Mesodermal cell (in vitro differentiated cells): ENCODE measurements around the gene PTPRN2. TPM values are rescaled to one million over a fixed set of nuclear protein-coding genes. Genes with fewer than 3 reads are reported as not detected.
"Not testable (repeated sequence)": the region's sequence is repeated elsewhere in the genome, so short reads cannot be mapped to it uniquely, and the experiment has no call there.

Experiments used
- H3K27ac ChIP-seq: 2 replicates; pipeline ENCODE4 v1.7.0; 2013; ENCODE audit warnings: mild to moderate bottlenecking, low read depth, low read length, moderate library complexity; ENCODE audit not compliant: severe bottlenecking
- H3K36me3 ChIP-seq: 2 replicates; pipeline ENCODE4 v1.7.1; 2013; ENCODE audit warnings: mild to moderate bottlenecking, low read length, moderate library complexity; ENCODE audit not compliant: control insufficient read depth, insufficient read depth
- H3K4me1 ChIP-seq: one replicate; pipeline ENCODE4 v1.7.1; 2013; ENCODE audit warnings: mild to moderate bottlenecking, low read length; ENCODE audit not compliant: insufficient read depth, control insufficient read depth, poor library complexity, severe bottlenecking
- H3K4me3 ChIP-seq: 2 replicates; pipeline ENCODE4 v1.7.0; 2013; ENCODE audit warnings: low read length, control low read depth, mild to moderate bottlenecking; ENCODE audit not compliant: insufficient read depth, poor library complexity, severe bottlenecking; ENCODE audit errors: extremely low read depth
- H3K9me3 ChIP-seq: 2 replicates; pipeline ENCODE4 v1.7.1; 2013; ENCODE audit warnings: mild to moderate bottlenecking, low read length, moderate library complexity; ENCODE audit not compliant: control insufficient read depth
- WGBS, 2 experiments: methylation state at CpG; one replicate each; pipeline ENCODE4 v1.1.5; 2013; ENCODE audit warnings: missing lambda C conversion rate in 2 of 2; ENCODE audit not compliant: insufficient coverage in 2 of 2; 5-methylcytosine and 5-hydroxymethylcytosine counted together
- polyA plus RNA-seq, 2 experiments: library from polyadenylated mRNA; stranded (reverse); fragments of 50-300 nt; gene quantifications; one replicate each; pipeline ENCODE4 v1.2.3, GENCODE V29; 2013

The PTPRN2 gene
- 0.11 TPM for polyA plus RNA-seq (2013, experiment 1 of 2)
- polyA plus RNA-seq (2013, experiment 2 of 2): 0.10 TPM

GRCh38 chr7:158587162-158588084 is at the start of gene PTPRN2:
TSS of gene PTPRN2 (minus strand) at chr7:158587823.
- no peak within 1 kb of the TSS for H3K4me3 ChIP-seq
- no peaks in the 10 kb centered on the region for H3K4me1 ChIP-seq
- H3K36me3 ChIP-seq: no peaks in the 10 kb centered on the region
- H3K9me3 ChIP-seq: peaks cover 57% of the 10 kb centered on the region
- WGBS, 2 experiments: 81 to 89% methylated on average over 13 to 39 of the region's 110 CpGs
- H3K27ac ChIP-seq: no peak within 1 kb of the TSS

GRCh38 chr7:158633055-158633956 is 45.7 kb upstream of the PTPRN2 start:
- peaks cover 55% of the 10 kb centered on the region for H3K36me3 ChIP-seq
- peaks cover 4% of the 10 kb centered on the region for H3K4me1 ChIP-seq
- H3K27ac ChIP-seq: no peak overlapping the region
- no peak overlapping the region for H3K4me3 ChIP-seq
- H3K9me3 ChIP-seq: no peaks in the 10 kb centered on the region
- WGBS, 2 experiments: 96 to 97% methylated on average over 6 of the region's 11 CpGs

DNA sequence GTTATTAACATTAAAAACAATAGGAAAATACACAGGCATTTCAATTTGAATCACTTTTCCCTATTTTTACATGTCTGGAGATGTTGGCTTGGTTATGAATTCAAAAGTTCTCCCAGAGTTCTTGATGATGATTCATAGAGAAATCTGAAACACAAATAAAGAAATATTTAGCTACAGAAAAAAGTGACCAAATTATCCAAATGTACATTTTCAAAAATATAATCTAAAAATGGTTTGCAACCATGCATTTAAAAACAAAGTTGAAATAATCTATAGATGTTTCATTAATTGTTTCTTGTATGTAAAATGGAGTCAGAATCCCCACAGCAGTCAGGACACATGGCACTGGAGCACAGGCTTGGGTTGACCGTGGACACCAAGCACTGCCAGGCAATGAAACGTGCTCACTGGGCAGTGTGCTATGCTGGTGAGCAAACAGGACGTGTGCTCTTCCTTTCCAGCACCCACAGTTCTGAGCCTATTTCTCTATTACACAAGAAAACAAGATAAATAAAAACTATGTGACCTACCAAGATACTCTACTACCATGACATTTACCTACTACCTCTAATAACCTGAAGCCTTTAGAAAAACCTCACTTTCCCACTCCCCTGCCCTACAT is 44.1 kb upstream of the PTPRN2 start:
- 100% methylated on average over 1 to 3 of the region's 3 CpGs for WGBS, 2 experiments
- Histone ChIP-seq H3K36me3 (peaks cover 50% of the 10 kb centered on the region), H3K27ac (no peak overlapping the region), H3K4me1 (peaks cover 4% of the 10 kb centered on the region), H3K9me3 (no peaks in the 10 kb centered on the region), H3K4me3 (no peak overlapping the region)

DNA sequence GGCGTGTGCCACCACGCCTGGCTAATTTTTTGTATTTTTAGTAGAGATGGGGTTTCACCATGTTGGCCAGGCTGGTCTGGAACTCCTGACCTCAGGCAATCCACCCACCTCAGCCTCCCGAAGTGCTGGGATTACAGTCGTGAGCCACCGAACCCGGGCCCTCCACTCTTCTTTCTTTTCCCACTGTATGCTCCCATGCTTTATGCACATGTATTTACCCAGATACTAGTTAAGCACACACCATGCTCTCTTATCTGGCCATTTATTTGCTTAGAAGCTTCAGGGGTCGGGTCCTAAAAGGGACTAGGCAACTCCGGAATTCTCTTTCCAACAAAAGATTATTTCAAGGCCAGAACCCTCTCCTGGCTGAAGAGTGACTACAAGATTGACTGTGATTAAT is 38.7 kb upstream of the PTPRN2 start:
- peaks cover 60% of the 10 kb centered on the region for H3K36me3 ChIP-seq
- H3K9me3 ChIP-seq, H3K27ac ChIP-seq, H3K4me1 ChIP-seq, H3K4me3 ChIP-seq: not testable (repeated sequence)
- 84 to 90% methylated on average over 4 of the region's 8 CpGs for WGBS, 2 experiments

DNA sequence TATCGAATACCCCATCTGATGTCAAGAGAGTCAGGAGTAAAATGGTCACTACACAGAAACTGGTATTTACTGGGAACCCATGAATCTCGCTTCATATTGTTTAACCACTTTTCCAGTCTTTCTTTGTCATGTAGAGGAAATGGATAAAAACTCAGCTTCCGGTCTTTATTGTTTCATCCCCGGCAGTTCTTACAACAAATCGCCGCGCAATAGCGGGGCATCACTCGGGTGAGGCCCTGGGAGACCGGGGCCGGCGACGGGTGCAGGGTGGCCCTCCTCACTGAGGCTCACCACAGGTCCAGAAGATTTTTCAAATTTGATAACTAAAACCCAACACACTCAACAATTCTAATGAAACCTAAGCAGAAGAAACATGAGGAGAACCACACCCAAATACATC is 35.6 kb upstream of the PTPRN2 start:
- Histone ChIP-seq H3K36me3 (peaks cover 39% of the 10 kb centered on the region), H3K9me3 (no peaks in the 10 kb centered on the region), H3K4me3 (no peak overlapping the region), H3K27ac (no peak overlapping the region), H3K4me1 (no peaks in the 10 kb centered on the region)
- 98 to 100% methylated on average over 3 to 8 of the region's 13 CpGs for WGBS, 2 experiments

- peaks cover 28% of the 10 kb centered on the region for H3K36me3 ChIP-seq
- H3K9me3 ChIP-seq: no peaks in the 10 kb centered on the region
- no peak overlapping the region for H3K27ac ChIP-seq
- WGBS, 2 experiments: 97 to 100% methylated on average over 4 of the region's 6 CpGs
- H3K4me3 ChIP-seq: no peak overlapping the region
- no peaks in the 10 kb centered on the region for H3K4me1 ChIP-seq
Observed at GRCh38 chr7:158620839-158621441, 33.3 kb upstream of the PTPRN2 start.

DNA sequence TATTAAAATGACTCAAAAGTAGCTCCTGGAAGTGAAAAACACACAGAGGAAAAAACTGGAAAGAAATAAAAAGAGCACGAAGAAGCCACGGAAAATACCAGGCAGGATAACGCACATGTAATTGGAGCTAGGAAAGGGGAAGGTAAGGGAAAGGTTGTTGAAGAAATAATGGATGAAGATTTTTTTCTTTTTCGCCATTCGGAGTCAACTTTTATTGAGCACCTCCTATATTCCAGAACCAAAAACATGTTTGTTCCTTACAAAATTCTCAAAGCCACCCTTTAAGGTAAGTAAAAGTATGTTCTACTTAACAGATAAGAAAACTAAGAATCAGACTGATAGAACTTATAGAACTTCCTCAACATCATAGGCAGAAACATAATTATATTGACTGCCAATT is 32.8 kb upstream of the PTPRN2 start:
- H3K4me3 ChIP-seq: no peak overlapping the region
- H3K4me1 ChIP-seq: no peaks in the 10 kb centered on the region
- 97 to 100% methylated on average over 3 of the region's 5 CpGs for WGBS, 2 experiments
- H3K9me3 ChIP-seq: no peaks in the 10 kb centered on the region
- H3K27ac ChIP-seq: no peak overlapping the region
- H3K36me3 ChIP-seq: peaks cover 24% of the 10 kb centered on the region

- Histone ChIP-seq H3K4me1 (no peaks in the 10 kb centered on the region), H3K9me3 (no peaks in the 10 kb centered on the region), H3K4me3 (no peak overlapping the region), H3K36me3 (peaks cover 12% of the 10 kb centered on the region), H3K27ac (no peak overlapping the region)
- WGBS, 2 experiments: 96 to 100% methylated on average over 3 of the region's 4 CpGs
Observed at GRCh38 chr7:158618745-158619140, 31.1 kb upstream of the PTPRN2 start.

- WGBS, 2 experiments: 81 to 87% methylated on average over 2 to 3 of the region's 3 CpGs
- H3K27ac ChIP-seq: no peak overlapping the region
- no peaks in the 10 kb centered on the region for H3K9me3 ChIP-seq
- H3K36me3 ChIP-seq: peaks cover 10% of the 10 kb centered on the region
- H3K4me3 ChIP-seq: no peak overlapping the region
- H3K4me1 ChIP-seq: no peaks in the 10 kb centered on the region
Observed at GRCh38 chr7:158617737-158618128, 30.1 kb upstream of the PTPRN2 start.

DNA sequence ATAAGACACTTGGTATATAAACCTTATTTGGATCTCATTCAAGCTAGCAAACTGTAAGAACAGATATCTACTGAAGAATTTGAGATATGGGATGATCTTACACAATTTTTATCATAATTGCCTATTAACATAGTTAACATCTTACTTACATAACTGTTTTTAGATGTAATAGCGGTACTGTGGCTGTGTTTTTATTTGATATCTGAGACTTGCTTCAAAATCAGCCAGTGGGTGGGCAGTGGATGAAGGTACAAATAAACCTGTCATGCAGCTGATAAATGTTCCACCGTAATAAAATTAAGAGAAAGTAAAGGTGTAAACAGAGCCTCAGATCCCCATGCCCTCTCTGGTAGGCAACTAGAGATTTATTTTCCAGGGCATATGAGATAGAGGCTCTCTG is 28.4 kb upstream of the PTPRN2 start:
- no peak overlapping the region for H3K4me3 ChIP-seq
- H3K9me3 ChIP-seq: no peaks in the 10 kb centered on the region
- 100% methylated on average over 1 of the region's 2 CpGs; no CpG with 5 or more reads in 1 of the 2 experiments for WGBS, 2 experiments
- H3K36me3 ChIP-seq: peaks cover 15% of the 10 kb centered on the region
- no peak overlapping the region for H3K27ac ChIP-seq
- no peaks in the 10 kb centered on the region for H3K4me1 ChIP-seq
